Peyer's patch (tissue), 4 donors: ENCODE results near the gene UTP14A. TPM values are rescaled to one million over a fixed set of nuclear protein-coding genes. Genes with fewer than 3 reads are reported as not detected.

ENCODE experiments used
- DNase-seq, 3 donors: peaks; one replicate each; pipeline ENCODE4 v3.0.0-alpha.2; 2017 to 2019
- H3K27ac ChIP-seq, 4 donors: fragments of 200-600 bp; sonication (generic); one replicate each; pipeline ENCODE4 v1.5.1; 2016 to 2019
- H3K27me3 ChIP-seq, 2 donors: fragments of 200-600 bp; sonication (generic); one replicate each; pipeline ENCODE4 v1.5.1; 2019
- H3K36me3 ChIP-seq, 3 donors: fragments of 200-600 bp; sonication (generic); one replicate each; pipeline ENCODE4 v1.5.1; 2016 to 2019
- H3K4me1 ChIP-seq, 4 donors: fragments of 200-600 bp; sonication (generic); one replicate each; pipeline ENCODE4 v1.5.1; 2016 to 2019
- H3K4me3 ChIP-seq, 4 donors: fragments of 200-600 bp; sonication (generic); 1 replicate in 3 of 4; 2 replicates in 1 of 4; pipeline ENCODE4 v1.5.1; 2016 to 2019; ENCODE audit warnings: mild to moderate bottlenecking in 1 of 4
- H3K9me3 ChIP-seq, 4 donors: fragments of 200-600 bp; sonication (generic); one replicate each; pipeline ENCODE4 v1.5.1; 2016 to 2019; ENCODE audit warnings: mild to moderate bottlenecking in 1 of 4
- POLR2A ChIP-seq, 2 donors: fragments of 450-650 bp; IDR thresholded peaks; one replicate each; pipeline ENCODE4 v1.5.1; 2017; ENCODE audit warnings: antibody characterized with exemption in 2 of 2, mild to moderate bottlenecking in 2 of 2, moderate library complexity in 2 of 2
- total RNA-seq, 4 donors: library from RNA; depleted of rRNA; stranded (reverse); fragments of >200 nt; gene quantifications; one replicate each; pipeline ENCODE4 v1.1.0, GENCODE V29; 2016
- TF ChIP-seq, protein P1 (sequence below), 6 experiments: fragments of 450-650 bp in 4 of 6; fragments of 200-600 bp in 2 of 6; sonication (generic) in 1 of 6; IDR thresholded peaks; one replicate each; pipeline ENCODE4 v1.5.1; 2017 to 2019; ENCODE audit warnings: antibody characterized with exemption in 6 of 6, mild to moderate bottlenecking in 3 of 6, moderate library complexity in 1 of 6

Gene UTP14A
- total RNA-seq, 4 donors from 2014 or later, result 8.6 to 46.2 (median 11.2) TPM

- no peak for DNase-seq
- Histone ChIP-seq H3K4me3 (no peak overlapping the region), H3K27me3 (no peaks in the 10 kb centered on the region), H3K27ac (no peak overlapping the region), H3K4me1 (no peaks in the 10 kb centered on the region), H3K9me3 (no peaks in the 10 kb centered on the region), H3K36me3 (no peaks in the 10 kb centered on the region)
- TF ChIP-seq, protein P1, sequence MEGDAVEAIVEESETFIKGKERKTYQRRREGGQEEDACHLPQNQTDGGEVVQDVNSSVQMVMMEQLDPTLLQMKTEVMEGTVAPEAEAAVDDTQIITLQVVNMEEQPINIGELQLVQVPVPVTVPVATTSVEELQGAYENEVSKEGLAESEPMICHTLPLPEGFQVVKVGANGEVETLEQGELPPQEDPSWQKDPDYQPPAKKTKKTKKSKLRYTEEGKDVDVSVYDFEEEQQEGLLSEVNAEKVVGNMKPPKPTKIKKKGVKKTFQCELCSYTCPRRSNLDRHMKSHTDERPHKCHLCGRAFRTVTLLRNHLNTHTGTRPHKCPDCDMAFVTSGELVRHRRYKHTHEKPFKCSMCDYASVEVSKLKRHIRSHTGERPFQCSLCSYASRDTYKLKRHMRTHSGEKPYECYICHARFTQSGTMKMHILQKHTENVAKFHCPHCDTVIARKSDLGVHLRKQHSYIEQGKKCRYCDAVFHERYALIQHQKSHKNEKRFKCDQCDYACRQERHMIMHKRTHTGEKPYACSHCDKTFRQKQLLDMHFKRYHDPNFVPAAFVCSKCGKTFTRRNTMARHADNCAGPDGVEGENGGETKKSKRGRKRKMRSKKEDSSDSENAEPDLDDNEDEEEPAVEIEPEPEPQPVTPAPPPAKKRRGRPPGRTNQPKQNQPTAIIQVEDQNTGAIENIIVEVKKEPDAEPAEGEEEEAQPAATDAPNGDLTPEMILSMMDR (IDR thresholded peaks at IDR 0.05), result no peak
- TF ChIP-seq POLR2A (IDR thresholded peaks at IDR 0.05), result no peak
These were observed 29.0 kb downstream of the UTP14A start for GRCh38 chrX:129934952-129935351.

GRCh38 chrX:129938081-129938480 is 32.1 kb downstream of the UTP14A start:
- no peaks in the 10 kb centered on the region for H3K9me3 ChIP-seq
- H3K27ac ChIP-seq, result no peak overlapping the region
- no peaks in the 10 kb centered on the region for H3K27me3 ChIP-seq
- TF ChIP-seq, protein P1 (IDR thresholded peaks at IDR 0.05), result no peak
- TF ChIP-seq POLR2A (IDR thresholded peaks at IDR 0.05), result no peak
- DNase-seq, result no peak
- H3K4me3 ChIP-seq, result no peak overlapping the region
- no peaks in the 10 kb centered on the region for H3K4me1 ChIP-seq
- H3K36me3 ChIP-seq, result no peaks in the 10 kb centered on the region

GRCh38 chrX:129939986-129940385 is 34.0 kb downstream of the UTP14A start:
- Histone ChIP-seq H3K27ac (no peak overlapping the region), H3K4me1 (no peaks in the 10 kb centered on the region), H3K36me3 (no peaks in the 10 kb centered on the region), H3K27me3 (no peaks in the 10 kb centered on the region), H3K9me3 (no peaks in the 10 kb centered on the region), H3K4me3 (no peak overlapping the region)
- no peak for DNase-seq
- no peak for TF ChIP-seq POLR2A (IDR thresholded peaks at IDR 0.05)
- TF ChIP-seq, protein P1 (IDR thresholded peaks at IDR 0.05), result no peak

- no peaks in the 10 kb centered on the region for H3K36me3 ChIP-seq
- TF ChIP-seq, protein P1 (IDR thresholded peaks at IDR 0.05), result no peak
- no peak for TF ChIP-seq POLR2A (IDR thresholded peaks at IDR 0.05)
- no peak overlapping the region for H3K27ac ChIP-seq
- no peak overlapping the region for H3K4me3 ChIP-seq
- H3K9me3 ChIP-seq, result no peaks in the 10 kb centered on the region
- H3K27me3 ChIP-seq, result no peaks in the 10 kb centered on the region
- no peaks in the 10 kb centered on the region for H3K4me1 ChIP-seq
- DNase-seq, result no peak
These were observed 34.8 kb downstream of the UTP14A start for GRCh38 chrX:129940721-129941120.

DNA sequence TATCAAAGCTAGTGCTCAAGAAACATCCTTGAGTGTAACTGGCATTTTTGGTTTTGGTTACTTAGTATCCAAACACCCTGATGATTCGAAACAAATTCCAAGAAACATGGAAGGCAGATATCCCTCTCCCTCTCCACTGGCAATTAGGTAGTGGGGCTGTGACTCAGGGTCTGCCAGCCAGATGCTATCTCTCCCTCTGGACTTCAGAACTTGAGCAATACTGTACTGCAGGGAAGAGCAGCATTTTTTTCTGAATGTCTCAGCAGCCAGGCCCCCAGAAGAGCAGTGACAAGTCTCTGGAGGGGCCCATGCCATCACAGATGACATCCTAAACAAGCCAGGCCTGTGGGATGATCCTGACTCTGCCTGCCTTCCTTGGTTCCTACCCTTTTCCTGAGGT is 39.2 kb downstream of the UTP14A start:
- no peaks in the 10 kb centered on the region for H3K9me3 ChIP-seq
- no peaks in the 10 kb centered on the region for H3K36me3 ChIP-seq
- no peaks in the 10 kb centered on the region for H3K27me3 ChIP-seq
- no peaks in the 10 kb centered on the region for H3K4me1 ChIP-seq
- no peak for TF ChIP-seq POLR2A (IDR thresholded peaks at IDR 0.05)
- TF ChIP-seq, protein P1 (IDR thresholded peaks at IDR 0.05), result no peak
- no peak overlapping the region for H3K4me3 ChIP-seq
- no peak overlapping the region for H3K27ac ChIP-seq
- DNase-seq, result no peak

GRCh38 chrX:129953334-129953648 is 47.3 kb downstream of the UTP14A start:
- Histone ChIP-seq H3K27me3 (no peaks in the 10 kb centered on the region), H3K27ac (peak overlapping the region in 1 of 4 donors; percentile 70), H3K4me3 (peak overlapping the region; percentile 40 to 51 (median 46)), H3K9me3 (no peaks in the 10 kb centered on the region), H3K4me1 (no peaks in the 10 kb centered on the region), H3K36me3 (no peaks in the 10 kb centered on the region)
- no peak for DNase-seq
- TF ChIP-seq POLR2A (IDR thresholded peaks at IDR 0.05), result no peak
- TF ChIP-seq, protein P1 (IDR thresholded peaks at IDR 0.05), result no peak
